Endodermal cell (in vitro differentiated cells): ENCODE data around the gene ARID5B. TPM values are rescaled to one million over a fixed set of nuclear protein-coding genes. Genes with fewer than 3 reads are reported as not detected.

Source experiments
- DNase-seq: peaks from one replicate; pipeline ENCODE4 v3.0.0-alpha.2; 2017
- H3K27ac ChIP-seq: 2 replicates; pipeline ENCODE4 v1.5.1; 2013; ENCODE audit warnings: mild to moderate bottlenecking, low read depth, low read length, moderate library complexity
- H3K27me3 ChIP-seq: 2 replicates; pipeline ENCODE4 v1.6.1; 2013; ENCODE audit warnings: mild to moderate bottlenecking, low read length, moderate library complexity; ENCODE audit not compliant: insufficient read depth, control insufficient read depth, poor library complexity, severe bottlenecking
- H3K36me3 ChIP-seq: 2 replicates; pipeline ENCODE4 v1.7.0; 2013; ENCODE audit warnings: mild to moderate bottlenecking, low read length, moderate library complexity; ENCODE audit not compliant: control insufficient read depth, insufficient read depth
- H3K4me1 ChIP-seq: one replicate; pipeline ENCODE4 v1.7.0; 2013; ENCODE audit warnings: low read length; ENCODE audit not compliant: control insufficient read depth, insufficient read depth
- H3K4me3 ChIP-seq: 2 replicates; pipeline ENCODE4 v1.5.1; 2013; ENCODE audit warnings: mild to moderate bottlenecking, low read length, moderate library complexity
- H3K9ac ChIP-seq: 2 replicates; pipeline ENCODE4 v1.6.1; 2013; ENCODE audit warnings: mild to moderate bottlenecking, low read length, moderate library complexity; ENCODE audit not compliant: poor library complexity, severe bottlenecking; ENCODE audit errors: extremely low read depth
- H3K9me3 ChIP-seq: 2 replicates; pipeline ENCODE4 v1.6.1; 2013; ENCODE audit warnings: mild to moderate bottlenecking, low read length, moderate library complexity; ENCODE audit not compliant: control insufficient read depth
- H3K27ac Mint-ChIP-seq: 2 replicates; pipeline ENCODE4 v1.8.0; 2020; ENCODE audit warnings: mixed read lengths
- H3K27me3 Mint-ChIP-seq: 2 replicates; pipeline ENCODE4 v1.8.0; 2021; ENCODE audit warnings: mild to moderate bottlenecking, mixed read lengths; ENCODE audit not compliant: insufficient read depth
- H3K36me3 Mint-ChIP-seq: 2 replicates; pipeline ENCODE4 v1.8.0; 2020; ENCODE audit warnings: low read depth, mixed read lengths
- H3K4me1 Mint-ChIP-seq: 2 replicates; pipeline ENCODE4 v1.8.0; 2020; ENCODE audit warnings: mixed read lengths
- H3K4me3 Mint-ChIP-seq: 2 replicates; pipeline ENCODE4 v1.8.0; 2020; ENCODE audit warnings: mild to moderate bottlenecking, moderate library complexity, mixed read lengths
- H3K9me3 Mint-ChIP-seq: 2 replicates; pipeline ENCODE4 v1.8.0; 2020; ENCODE audit warnings: mild to moderate bottlenecking, mixed read lengths
- WGBS, 2 experiments: methylation state at CpG; one replicate each; pipeline versions ENCODE4 v1.1.5 to v1.1.7; 2013; ENCODE audit warnings: missing lambda C conversion rate in 2 of 2, mixed read lengths in 1 of 2; ENCODE audit not compliant: insufficient coverage in 1 of 2, insufficient read length in 1 of 2; 5-methylcytosine and 5-hydroxymethylcytosine counted together
- total RNA-seq, 2 donors: library from RNA; stranded (reverse); fragmentation: NEBNext Ultra II Directional in 1 of 2; extraction: Animal tissue kit (Norgen Biotek cat#: 25700) in 1 of 2; gene quantifications; 2 replicates in 1 of 2; 3 replicates in 1 of 2; pipeline ENCODE4 v1.2.1, GENCODE V29; 2021
- TF ChIP-seq, protein P1 (sequence below): fragments of 200-600 bp; sonication (generic); conservative IDR thresholded peaks from 2 replicates; pipeline ENCODE4 v1.5.0; 2021; ENCODE audit warnings: antibody characterized with exemption, mild to moderate bottlenecking

Gene ARID5B
- total RNA-seq, 2 donors from 2014 or later: 1.2 to 1.8 TPM

DNA sequence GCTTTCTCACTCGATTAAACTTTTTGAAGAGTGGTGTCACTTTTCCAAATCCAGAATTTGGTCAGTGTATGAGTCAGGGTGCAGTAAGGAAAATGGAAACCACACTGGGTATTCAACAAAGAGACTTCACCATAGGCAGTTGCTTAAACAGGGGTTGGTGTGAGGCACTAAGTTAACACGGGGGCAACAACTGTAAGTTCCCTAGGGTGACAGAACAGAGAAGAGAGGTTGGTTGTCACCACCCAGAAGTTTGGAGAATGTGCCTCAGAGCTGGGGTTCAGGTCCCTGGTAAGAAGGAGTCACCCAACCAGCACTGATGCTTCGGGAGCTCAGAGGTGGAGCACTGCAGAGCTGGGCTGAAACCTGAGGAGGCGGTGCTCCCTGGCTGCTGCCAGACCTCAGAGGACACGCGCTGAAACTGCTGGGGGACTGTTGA, 170.4 kb downstream of the ARID5B start:
- no peaks in the 10 kb centered on the region for H3K4me1 ChIP-seq
- no peak overlapping the region for H3K9ac ChIP-seq
- Mint-ChIP-seq H3K27ac (no peak overlapping the region), H3K4me1 (peaks cover 10% of the 10 kb centered on the region), H3K4me3 (no peak overlapping the region), H3K9me3 (no peaks in the 10 kb centered on the region), H3K27me3 (no peaks in the 10 kb centered on the region), H3K36me3 (no peaks in the 10 kb centered on the region)
- no peak for DNase-seq
- no peaks in the 10 kb centered on the region for H3K9me3 ChIP-seq
- no peaks in the 10 kb centered on the region for H3K27me3 ChIP-seq
- TF ChIP-seq, protein P1, sequence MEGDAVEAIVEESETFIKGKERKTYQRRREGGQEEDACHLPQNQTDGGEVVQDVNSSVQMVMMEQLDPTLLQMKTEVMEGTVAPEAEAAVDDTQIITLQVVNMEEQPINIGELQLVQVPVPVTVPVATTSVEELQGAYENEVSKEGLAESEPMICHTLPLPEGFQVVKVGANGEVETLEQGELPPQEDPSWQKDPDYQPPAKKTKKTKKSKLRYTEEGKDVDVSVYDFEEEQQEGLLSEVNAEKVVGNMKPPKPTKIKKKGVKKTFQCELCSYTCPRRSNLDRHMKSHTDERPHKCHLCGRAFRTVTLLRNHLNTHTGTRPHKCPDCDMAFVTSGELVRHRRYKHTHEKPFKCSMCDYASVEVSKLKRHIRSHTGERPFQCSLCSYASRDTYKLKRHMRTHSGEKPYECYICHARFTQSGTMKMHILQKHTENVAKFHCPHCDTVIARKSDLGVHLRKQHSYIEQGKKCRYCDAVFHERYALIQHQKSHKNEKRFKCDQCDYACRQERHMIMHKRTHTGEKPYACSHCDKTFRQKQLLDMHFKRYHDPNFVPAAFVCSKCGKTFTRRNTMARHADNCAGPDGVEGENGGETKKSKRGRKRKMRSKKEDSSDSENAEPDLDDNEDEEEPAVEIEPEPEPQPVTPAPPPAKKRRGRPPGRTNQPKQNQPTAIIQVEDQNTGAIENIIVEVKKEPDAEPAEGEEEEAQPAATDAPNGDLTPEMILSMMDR: no peak
- no peak overlapping the region for H3K27ac ChIP-seq
- H3K4me3 ChIP-seq: no peak overlapping the region
- H3K36me3 ChIP-seq: no peaks in the 10 kb centered on the region
- 73 to 77% methylated on average over 5 to 6 of the region's 6 CpGs for WGBS, 2 experiments

DNA sequence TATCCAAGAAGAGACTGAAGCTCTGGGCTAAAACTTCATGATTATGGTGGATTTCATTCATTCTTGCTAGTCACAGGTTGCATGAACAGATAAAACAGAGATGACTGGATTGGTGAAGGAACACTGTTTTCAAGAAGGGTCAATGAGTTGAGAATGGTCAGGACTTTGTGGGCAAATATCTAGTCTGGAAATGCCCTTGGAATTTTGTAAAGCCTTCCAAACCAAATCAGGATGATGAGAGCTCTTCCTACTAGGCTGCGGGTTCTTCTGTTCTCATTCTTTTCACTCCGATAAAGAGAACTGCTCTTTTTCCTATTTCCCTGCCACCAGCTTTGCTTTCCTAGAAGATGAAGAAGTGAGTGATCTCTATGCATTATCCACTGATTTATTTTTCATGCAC, 171.4 kb downstream of the ARID5B start:
- Histone ChIP-seq H3K36me3 (no peaks in the 10 kb centered on the region), H3K9ac (no peak overlapping the region), H3K27ac (no peak overlapping the region), H3K4me3 (no peak overlapping the region), H3K4me1 (no peaks in the 10 kb centered on the region), H3K9me3 (no peaks in the 10 kb centered on the region), H3K27me3 (no peaks in the 10 kb centered on the region)
- Mint-ChIP-seq H3K27ac (no peak overlapping the region), H3K36me3 (no peaks in the 10 kb centered on the region), H3K27me3 (no peaks in the 10 kb centered on the region), H3K9me3 (no peaks in the 10 kb centered on the region), H3K4me3 (no peak overlapping the region), H3K4me1 (peaks cover 10% of the 10 kb centered on the region)
- no peak for DNase-seq
- TF ChIP-seq, protein P1: no peak
- 85 to 97% methylated on average over 2 of the region's 2 CpGs for WGBS, 2 experiments

DNA sequence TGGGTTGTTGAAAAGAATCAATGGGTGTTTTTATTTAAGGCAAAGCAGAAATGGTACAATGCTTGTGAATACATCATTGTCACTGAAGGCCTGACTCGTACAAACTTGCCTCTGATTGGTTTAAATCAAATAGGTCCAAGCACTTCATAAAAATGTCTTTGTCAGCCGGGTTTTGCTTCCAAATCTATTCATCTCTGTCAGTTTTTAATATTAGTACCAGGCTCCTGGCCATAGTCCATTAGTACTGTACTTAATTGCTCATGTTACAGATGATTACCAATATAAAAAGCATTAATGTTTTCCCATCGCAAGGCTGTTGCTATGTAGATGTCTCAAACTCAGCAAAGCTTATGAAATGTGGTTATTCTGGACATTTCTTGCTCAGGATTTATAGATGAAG, 171.9 kb downstream of the ARID5B start:
- no peak overlapping the region for H3K4me3 Mint-ChIP-seq
- TF ChIP-seq, protein P1: no peak
- Histone ChIP-seq H3K27ac (no peak overlapping the region), H3K36me3 (no peaks in the 10 kb centered on the region), H3K27me3 (no peaks in the 10 kb centered on the region), H3K4me3 (no peak overlapping the region), H3K4me1 (no peaks in the 10 kb centered on the region), H3K9ac (no peak overlapping the region), H3K9me3 (no peaks in the 10 kb centered on the region)
- no peak overlapping the region for H3K27ac Mint-ChIP-seq
- WGBS, 2 experiments: 86 to 90% methylated on average over 2 to 3 of the region's 3 CpGs
- H3K9me3 Mint-ChIP-seq: no peaks in the 10 kb centered on the region
- H3K4me1 Mint-ChIP-seq: peaks cover 10% of the 10 kb centered on the region
- DNase-seq: no peak
- no peaks in the 10 kb centered on the region for H3K36me3 Mint-ChIP-seq
- no peaks in the 10 kb centered on the region for H3K27me3 Mint-ChIP-seq
